Measurements from ENCODE around the gene DRG2.

Gene DRG2

DNA sequence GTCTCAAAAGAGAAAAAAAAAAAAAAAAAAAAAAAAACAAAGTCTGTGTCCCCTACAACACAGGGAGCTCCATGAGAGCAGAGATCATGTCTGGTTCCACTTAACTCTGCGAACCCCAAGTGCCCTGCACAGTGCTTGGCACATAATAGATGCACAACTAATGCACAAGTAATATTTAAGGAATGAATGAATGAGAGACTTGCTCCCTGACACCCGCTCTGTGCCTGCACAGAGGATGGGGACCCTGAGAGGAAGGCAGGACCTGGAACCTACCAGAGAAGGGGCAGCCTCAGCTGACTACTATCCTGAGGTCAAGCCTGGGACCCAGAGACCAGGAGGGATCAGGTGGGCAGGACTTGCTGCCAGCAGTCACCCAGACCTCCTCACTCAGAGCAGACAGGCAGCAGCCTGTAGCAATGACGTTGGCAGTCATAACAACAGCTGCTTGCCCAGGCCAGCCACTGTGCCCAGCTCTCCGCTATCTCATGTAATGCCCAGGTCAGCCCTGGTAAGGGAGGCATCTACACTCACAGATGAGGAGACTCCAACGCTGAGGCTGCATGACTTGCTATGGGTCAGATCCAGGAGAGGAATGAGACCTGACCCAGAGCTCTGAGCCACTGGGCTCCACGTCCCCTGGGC, 23.7 kb downstream of the DRG2 start:
- no peak overlapping the region for H3K27ac ChIP-seq (ENCODE audit: insufficient read depth, low read depth, low read length, poor library complexity, severe bottlenecking)
- 86 to 91% methylated on average over 6 of the region's 6 CpGs for WGBS, 2 experiments
- H3K36me3 ChIP-seq (ENCODE audit: control insufficient read depth, insufficient read depth, low read length), result no peaks in the 10 kb centered on the region

DNA sequence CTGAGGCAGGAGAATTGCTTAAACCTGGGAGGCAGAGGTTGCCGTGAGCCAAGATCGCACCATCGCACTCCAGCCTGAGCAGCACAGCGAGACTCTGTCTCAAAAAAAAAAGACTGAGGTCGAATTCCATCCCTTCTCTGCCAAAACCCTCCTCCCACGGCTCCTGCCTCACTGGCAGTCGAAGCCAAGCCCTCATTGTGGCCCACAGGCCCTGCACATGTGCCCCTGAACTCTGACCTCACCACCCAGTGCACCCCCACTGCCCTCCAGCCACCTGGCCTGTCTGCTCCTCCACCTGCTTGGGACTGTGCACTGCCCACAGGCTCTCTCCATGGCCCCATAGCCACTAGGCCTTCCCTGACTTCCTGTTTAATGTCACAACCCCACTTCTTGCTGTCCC, 27.8 kb downstream of the DRG2 start:
- H3K4me3 ChIP-seq (ENCODE audit: insufficient read depth, low read depth, low read length), result no peak overlapping the region
- H3K27ac ChIP-seq (ENCODE audit: insufficient read depth, low read depth, low read length, poor library complexity, severe bottlenecking), result no peak overlapping the region
- H3K36me3 ChIP-seq (ENCODE audit: control insufficient read depth, insufficient read depth, low read length), result no peaks in the 10 kb centered on the region
- H3K27me3 ChIP-seq (ENCODE audit: control insufficient read depth, insufficient read depth, low read length, poor library complexity, severe bottlenecking), result no peaks in the 10 kb centered on the region
- peaks cover 21% of the 10 kb centered on the region for H3K4me1 ChIP-seq (ENCODE audit: control insufficient read depth, insufficient read depth, low read length)
- no peaks in the 10 kb centered on the region for H3K9me3 ChIP-seq (ENCODE audit: control insufficient read depth, low read length)
- 82 to 85% methylated on average over 7 of the region's 7 CpGs for WGBS, 2 experiments

More for the DNA sequence above, 23.7 kb downstream of the DRG2 start:
- Histone ChIP-seq H3K9me3 (ENCODE audit: control insufficient read depth, low read length) (no peaks in the 10 kb centered on the region), H3K4me3 (ENCODE audit: insufficient read depth, low read depth, low read length) (no peak overlapping the region), H3K4me1 (ENCODE audit: control insufficient read depth, insufficient read depth, low read length) (peaks cover 9% of the 10 kb centered on the region), H3K27me3 (ENCODE audit: control insufficient read depth, insufficient read depth, low read length, poor library complexity, severe bottlenecking) (no peaks in the 10 kb centered on the region)

DNA sequence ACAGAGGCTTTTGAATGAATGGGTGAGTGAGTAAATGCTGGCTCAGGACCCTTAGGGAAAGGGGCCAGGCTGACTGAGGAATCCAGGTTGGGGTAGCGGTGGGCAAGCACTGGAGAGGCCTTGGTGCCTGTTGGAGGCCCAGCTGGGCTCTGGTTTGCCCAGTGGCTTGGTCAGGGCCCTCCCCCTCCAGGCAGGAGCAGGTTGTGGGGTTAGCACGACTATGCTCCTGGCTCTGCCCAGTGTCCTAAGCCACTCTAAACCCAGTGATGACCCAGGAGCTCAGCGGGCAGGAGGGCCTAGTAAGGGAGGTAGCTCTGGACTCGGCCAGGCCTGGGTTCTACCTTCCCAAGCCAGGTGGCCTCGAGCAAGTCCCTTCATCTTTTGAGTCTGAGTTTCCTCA, 28.3 kb downstream of the DRG2 start:
- H3K4me3 ChIP-seq (ENCODE audit: insufficient read depth, low read depth, low read length), result no peak overlapping the region
- H3K36me3 ChIP-seq (ENCODE audit: control insufficient read depth, insufficient read depth, low read length), result no peaks in the 10 kb centered on the region
- H3K4me1 ChIP-seq (ENCODE audit: control insufficient read depth, insufficient read depth, low read length), result peaks cover 21% of the 10 kb centered on the region
- H3K27me3 ChIP-seq (ENCODE audit: control insufficient read depth, insufficient read depth, low read length, poor library complexity, severe bottlenecking), result no peaks in the 10 kb centered on the region
- WGBS, 2 experiments, result 91% methylated on average over 5 of the region's 5 CpGs
- no peak overlapping the region for H3K27ac ChIP-seq (ENCODE audit: insufficient read depth, low read depth, low read length, poor library complexity, severe bottlenecking)
- H3K9me3 ChIP-seq (ENCODE audit: control insufficient read depth, low read length), result no peaks in the 10 kb centered on the region

DNA sequence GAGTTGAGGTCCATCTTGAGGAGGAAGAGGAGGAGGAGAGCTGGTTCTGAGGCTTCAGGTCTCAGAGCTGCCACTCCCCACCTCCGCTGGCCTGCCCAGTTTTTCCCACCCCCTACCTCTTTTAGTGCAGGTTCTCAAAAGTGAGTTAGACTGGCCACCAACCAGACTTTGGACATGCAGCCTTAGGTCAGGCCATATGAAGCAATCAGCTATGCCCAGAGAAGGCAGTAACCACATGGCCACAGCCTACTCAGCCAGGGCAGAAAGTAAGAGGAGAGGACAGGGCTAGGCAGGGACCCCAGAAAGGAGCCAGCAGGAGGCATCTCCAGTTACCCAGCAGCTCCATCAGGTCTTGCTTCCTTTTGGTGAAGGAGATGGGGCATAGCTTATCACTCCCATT, 29.8 kb downstream of the DRG2 start:
- Histone ChIP-seq H3K4me1 (ENCODE audit: control insufficient read depth, insufficient read depth, low read length) (peaks cover 12% of the 10 kb centered on the region), H3K9me3 (ENCODE audit: control insufficient read depth, low read length) (no peaks in the 10 kb centered on the region), H3K27me3 (ENCODE audit: control insufficient read depth, insufficient read depth, low read length, poor library complexity, severe bottlenecking) (no peaks in the 10 kb centered on the region), H3K27ac (ENCODE audit: insufficient read depth, low read depth, low read length, poor library complexity, severe bottlenecking) (no peak overlapping the region), H3K4me3 (ENCODE audit: insufficient read depth, low read depth, low read length) (no peak overlapping the region), H3K36me3 (ENCODE audit: control insufficient read depth, insufficient read depth, low read length) (no peaks in the 10 kb centered on the region)
- 87 to 94% methylated on average over 1 of the region's 1 CpG for WGBS, 2 experiments

- Histone ChIP-seq H3K9me3 (ENCODE audit: control insufficient read depth, low read length) (no peaks in the 10 kb centered on the region), H3K36me3 (ENCODE audit: control insufficient read depth, insufficient read depth, low read length) (no peaks in the 10 kb centered on the region), H3K4me1 (ENCODE audit: control insufficient read depth, insufficient read depth, low read length) (peaks cover 12% of the 10 kb centered on the region), H3K4me3 (ENCODE audit: insufficient read depth, low read depth, low read length) (no peak overlapping the region), H3K27me3 (ENCODE audit: control insufficient read depth, insufficient read depth, low read length, poor library complexity, severe bottlenecking) (no peaks in the 10 kb centered on the region), H3K27ac (ENCODE audit: insufficient read depth, low read depth, low read length, poor library complexity, severe bottlenecking) (no peak overlapping the region)
- 92 to 93% methylated on average over 33 of the region's 33 CpGs for WGBS, 2 experiments
These were observed 30.5 kb downstream of the DRG2 start for GRCh38 chr17:18117982-18118975.

DNA sequence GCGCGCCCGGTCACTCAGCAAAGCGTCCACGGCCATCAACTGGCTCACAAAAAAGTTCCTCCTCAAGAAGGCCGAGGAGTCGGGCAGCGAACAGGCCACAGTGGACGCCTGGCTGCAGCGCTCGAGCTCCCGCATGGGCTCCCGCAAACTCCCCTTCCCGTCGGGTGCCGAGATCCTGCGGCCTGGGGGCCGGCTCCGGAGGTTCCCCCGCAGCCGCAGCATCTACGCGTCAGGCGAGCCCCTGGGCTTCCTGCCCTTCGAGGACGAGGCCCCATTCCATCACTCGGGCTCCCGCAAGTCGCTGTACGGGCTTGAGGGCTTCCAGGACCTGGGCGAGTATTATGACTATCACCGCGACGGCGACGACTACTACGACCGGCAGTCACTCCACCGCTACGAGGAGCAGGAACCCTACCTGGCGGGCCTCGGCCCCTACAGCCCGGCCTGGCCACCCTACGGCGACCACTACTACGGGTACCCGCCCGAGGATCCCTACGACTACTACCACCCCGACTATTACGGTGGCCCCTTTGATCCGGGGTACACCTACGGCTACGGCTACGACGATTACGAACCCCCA, 31.5 kb downstream of the DRG2 start:
- WGBS, 2 experiments, result 96 to 97% methylated on average over 57 of the region's 57 CpGs
- H3K4me3 ChIP-seq (ENCODE audit: insufficient read depth, low read depth, low read length), result no peak overlapping the region
- no peak overlapping the region for H3K27ac ChIP-seq (ENCODE audit: insufficient read depth, low read depth, low read length, poor library complexity, severe bottlenecking)
- H3K4me1 ChIP-seq (ENCODE audit: control insufficient read depth, insufficient read depth, low read length), result peaks cover 12% of the 10 kb centered on the region
- no peaks in the 10 kb centered on the region for H3K9me3 ChIP-seq (ENCODE audit: control insufficient read depth, low read length)
- H3K36me3 ChIP-seq (ENCODE audit: control insufficient read depth, insufficient read depth, low read length), result no peaks in the 10 kb centered on the region
- H3K27me3 ChIP-seq (ENCODE audit: control insufficient read depth, insufficient read depth, low read length, poor library complexity, severe bottlenecking), result no peaks in the 10 kb centered on the region

DNA sequence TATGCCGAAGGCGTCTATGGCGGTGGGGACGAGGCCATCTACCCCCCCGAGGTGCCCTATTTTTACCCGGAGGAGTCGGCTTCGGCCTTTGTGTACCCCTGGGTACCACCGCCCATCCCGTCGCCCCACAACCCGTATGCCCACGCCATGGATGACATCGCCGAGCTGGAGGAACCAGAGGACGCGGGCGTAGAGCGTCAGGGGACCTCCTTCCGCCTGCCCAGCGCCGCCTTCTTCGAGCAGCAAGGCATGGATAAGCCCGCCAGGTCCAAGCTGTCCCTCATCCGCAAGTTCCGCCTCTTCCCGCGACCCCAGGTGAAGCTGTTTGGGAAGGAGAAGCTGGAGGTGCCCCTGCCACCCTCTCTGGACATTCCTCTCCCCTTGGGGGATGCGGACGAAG, 32.2 kb downstream of the DRG2 start:
- no peaks in the 10 kb centered on the region for H3K9me3 ChIP-seq (ENCODE audit: control insufficient read depth, low read length)
- H3K27ac ChIP-seq (ENCODE audit: insufficient read depth, low read depth, low read length, poor library complexity, severe bottlenecking), result no peak overlapping the region
- H3K4me1 ChIP-seq (ENCODE audit: control insufficient read depth, insufficient read depth, low read length), result peaks cover 12% of the 10 kb centered on the region
- no peaks in the 10 kb centered on the region for H3K36me3 ChIP-seq (ENCODE audit: control insufficient read depth, insufficient read depth, low read length)
- H3K27me3 ChIP-seq (ENCODE audit: control insufficient read depth, insufficient read depth, low read length, poor library complexity, severe bottlenecking), result no peaks in the 10 kb centered on the region
- 96 to 97% methylated on average over 30 of the region's 30 CpGs for WGBS, 2 experiments
- H3K4me3 ChIP-seq (ENCODE audit: insufficient read depth, low read depth, low read length), result no peak overlapping the region

GRCh38 chr17:18120461-18121017, 32.8 kb downstream of the DRG2 start:
- 97% methylated on average over 68 of the region's 68 CpGs for WGBS, 2 experiments
- no peak overlapping the region for H3K27ac ChIP-seq (ENCODE audit: insufficient read depth, low read depth, low read length, poor library complexity, severe bottlenecking)
- H3K27me3 ChIP-seq (ENCODE audit: control insufficient read depth, insufficient read depth, low read length, poor library complexity, severe bottlenecking), result no peaks in the 10 kb centered on the region
- H3K4me1 ChIP-seq (ENCODE audit: control insufficient read depth, insufficient read depth, low read length), result peaks cover 12% of the 10 kb centered on the region
- no peak overlapping the region for H3K4me3 ChIP-seq (ENCODE audit: insufficient read depth, low read depth, low read length)
- no peaks in the 10 kb centered on the region for H3K9me3 ChIP-seq (ENCODE audit: control insufficient read depth, low read length)
- no peaks in the 10 kb centered on the region for H3K36me3 ChIP-seq (ENCODE audit: control insufficient read depth, insufficient read depth, low read length)

- H3K4me1 ChIP-seq (ENCODE audit: control insufficient read depth, insufficient read depth, low read length), result peaks cover 12% of the 10 kb centered on the region
These were observed 33.6 kb downstream of the DRG2 start for GRCh38 chr17:18121144-18121910.

More at GRCh38 chr17:18121144-18121910, 33.6 kb downstream of the DRG2 start:
- Histone ChIP-seq H3K36me3 (ENCODE audit: control insufficient read depth, insufficient read depth, low read length) (no peaks in the 10 kb centered on the region), H3K4me3 (ENCODE audit: insufficient read depth, low read depth, low read length) (no peak overlapping the region), H3K9me3 (ENCODE audit: control insufficient read depth, low read length) (no peaks in the 10 kb centered on the region), H3K27me3 (ENCODE audit: control insufficient read depth, insufficient read depth, low read length, poor library complexity, severe bottlenecking) (no peaks in the 10 kb centered on the region), H3K27ac (ENCODE audit: insufficient read depth, low read depth, low read length, poor library complexity, severe bottlenecking) (no peak overlapping the region)
- WGBS, 2 experiments, result 94 to 95% methylated on average over 54 of the region's 54 CpGs
